ENCODE data around the gene RAB18. TPM values are rescaled to one million over a fixed set of nuclear protein-coding genes. Genes with fewer than 3 reads are reported as not detected.

RAB18 gene
- total and polyA plus RNA-seq, 2 of the 8 experiments (the other 6 are each of a cell fraction or from before 2014, with no cell fraction given), result 14.7 to 69.7 TPM

- DNase-seq (ENCODE audit: low read depth in 1 of 2, low spot score in 2 of 2), result no peak
- no peak overlapping the region for H4K8ac ChIP-seq (ENCODE audit: extremely low read depth, insufficient read depth, low read length)
- ChIA-PET POLR2A (ENCODE audit: partially characterized antibody) (no interaction called here), CTCF (ENCODE audit: partially characterized antibody) (interaction anchor here (1.4 kb wide), 1 partner anchor 37 kb away, joined by 4 read pairs; no protein-coding TSS in a partner anchor)
- H2AK5ac ChIP-seq (ENCODE audit: low read depth, low read length), result no peak overlapping the region
- H4K5ac ChIP-seq (ENCODE audit: insufficient read length, low read depth, low read length), result no peak overlapping the region
- H3K9ac ChIP-seq (replicated peaks in 1 of 4; ENCODE audit: extremely low read depth in 1 of 4, low read depth in 3 of 4, low read length in 3 of 4), result no peak overlapping the region
- no peak overlapping the region for H4K91ac ChIP-seq (replicated peaks; ENCODE audit: insufficient read length, low read length)
- H3K36me3 ChIP-seq (ENCODE audit: control insufficient read depth in 2 of 4, insufficient read depth in 4 of 4, low read length in 3 of 4), result no peaks in the 10 kb centered on the region
- H3K4me3 ChIP-seq (ENCODE audit: extremely low read depth in 1 of 4, insufficient read depth in 2 of 4, low read depth in 3 of 4, low read length in 4 of 4), result no peak overlapping the region
- no peaks in the 10 kb centered on the region for H3K23me2 ChIP-seq (ENCODE audit: low read depth, low read length)
- H2BK12ac ChIP-seq (ENCODE audit: low read depth, low read length), result no peak overlapping the region
- no peaks in the 10 kb centered on the region for H3K79me2 ChIP-seq (ENCODE audit: control insufficient read depth in 1 of 2, insufficient read depth in 2 of 2, low read length in 2 of 2)
- no peak for FAIRE-seq
- H4K20me1 ChIP-seq (replicated peaks in 1 of 2; ENCODE audit: control insufficient read depth in 1 of 2, insufficient read depth in 2 of 2, low read length in 2 of 2), result no peaks in the 10 kb centered on the region
- H3K79me1 ChIP-seq (ENCODE audit: low read depth, low read length), result no peaks in the 10 kb centered on the region
- no peak overlapping the region for H2BK120ac ChIP-seq (replicated peaks; ENCODE audit: low read depth, low read length)
- 80% methylated on average over 2 of the region's 2 CpGs; no CpG with 5 or more reads in 1 of the 2 experiments for WGBS, 2 experiments (ENCODE audit: extremely low coverage in 1 of 2, insufficient coverage in 1 of 2, insufficient read length in 1 of 2, insufficient replicate concordance in 2 of 2, low coverage in 1 of 2, low lambda C conversion rate in 2 of 2, missing lambda C conversion rate in 1 of 2)
- H3K27me3 ChIP-seq (replicated peaks in 1 of 4; ENCODE audit: control insufficient read depth in 3 of 4, extremely low read depth in 1 of 4, insufficient read depth in 3 of 4, low read length in 3 of 4), result no peaks in the 10 kb centered on the region
- H2BK5ac ChIP-seq (ENCODE audit: low read depth, low read length), result no peak overlapping the region
- H3K14ac ChIP-seq (ENCODE audit: insufficient read length), result no peak overlapping the region
- H3K27ac ChIP-seq (ENCODE audit: low read depth, low read length), result no peak overlapping the region
- no peak overlapping the region for H2AFZ ChIP-seq (ENCODE audit: low read length)
- no peaks in the 10 kb centered on the region for H3K4me1 ChIP-seq (replicated peaks in 1 of 4; ENCODE audit: control insufficient read depth in 3 of 4, insufficient read depth in 4 of 4, low read length in 3 of 4)
- H3K4ac ChIP-seq (replicated peaks; ENCODE audit: insufficient read length, low read depth, low read length), result no peak overlapping the region
- no peak overlapping the region for H2BK20ac ChIP-seq (ENCODE audit: low read length)
- no peak overlapping the region for H3K56ac ChIP-seq (replicated peaks; ENCODE audit: insufficient read length, low read depth, low read length)
- H3K4me2 ChIP-seq (ENCODE audit: insufficient read depth in 1 of 2, low read depth in 2 of 2, low read length in 2 of 2), result no peak overlapping the region
- TF ChIP-seq SRF (IDR thresholded peaks at IDR 0.05; ENCODE audit: low read depth, low read length) (no peak), SAP30 (IDR thresholded peaks at IDR 0.05; ENCODE audit: insufficient read depth, insufficient replicate concordance, low read length) (no peak), EGR1 (IDR thresholded peaks at IDR 0.05; ENCODE audit: borderline replicate concordance, low read depth, low read length) (no peak), YY1 (IDR thresholded peaks at IDR 0.05; ENCODE audit: low read depth, low read length) (no peak), BCL11A (IDR thresholded peaks at IDR 0.05; ENCODE audit: low read depth in 2 of 2, low read length in 2 of 2) (no peak), JUND (IDR thresholded peaks at IDR 0.05; ENCODE audit: low read length) (no peak), CEBPB (IDR thresholded peaks at IDR 0.05; ENCODE audit: low read depth, low read length) (no peak), BRCA1 (IDR thresholded peaks at IDR 0.05; ENCODE audit: low read depth, low read length) (no peak), USF2 (IDR thresholded peaks at IDR 0.05; ENCODE audit: low read length) (no peak), CBX5 (IDR thresholded peaks at IDR 0.05; ENCODE audit: low read depth, low read length) (no peak), TAF1 (IDR thresholded peaks at IDR 0.05; ENCODE audit: low read depth, low read length) (no peak), FOSL1 (IDR thresholded peaks at IDR 0.05; ENCODE audit: insufficient read depth, low read depth, low read length) (no peak), SP2 (IDR thresholded peaks at IDR 0.05; ENCODE audit: low read length) (no peak), JUN (IDR thresholded peaks at IDR 0.05; ENCODE audit: low read depth, low read length) (no peak)
- H2BK15ac ChIP-seq (ENCODE audit: low read length), result no peak overlapping the region
- H3K23ac ChIP-seq (ENCODE audit: insufficient read length), result no peak overlapping the region
- no peaks in the 10 kb centered on the region for H3K9me3 ChIP-seq (ENCODE audit: insufficient read depth in 2 of 2, low read depth in 1 of 2, low read length in 1 of 2)
- no peak overlapping the region for H3K18ac ChIP-seq (ENCODE audit: extremely low read depth, low read length)
Measured at GRCh38 chr10:27485368-27485767, 18.7 kb upstream of the RAB18 start.
